ENCODE results near the gene ZNF860.
"Not testable (repeated sequence)": the region's sequence is repeated elsewhere in the genome, so short reads cannot be mapped to it uniquely, and the experiment has no call there.

Gene ZNF860

DNA sequence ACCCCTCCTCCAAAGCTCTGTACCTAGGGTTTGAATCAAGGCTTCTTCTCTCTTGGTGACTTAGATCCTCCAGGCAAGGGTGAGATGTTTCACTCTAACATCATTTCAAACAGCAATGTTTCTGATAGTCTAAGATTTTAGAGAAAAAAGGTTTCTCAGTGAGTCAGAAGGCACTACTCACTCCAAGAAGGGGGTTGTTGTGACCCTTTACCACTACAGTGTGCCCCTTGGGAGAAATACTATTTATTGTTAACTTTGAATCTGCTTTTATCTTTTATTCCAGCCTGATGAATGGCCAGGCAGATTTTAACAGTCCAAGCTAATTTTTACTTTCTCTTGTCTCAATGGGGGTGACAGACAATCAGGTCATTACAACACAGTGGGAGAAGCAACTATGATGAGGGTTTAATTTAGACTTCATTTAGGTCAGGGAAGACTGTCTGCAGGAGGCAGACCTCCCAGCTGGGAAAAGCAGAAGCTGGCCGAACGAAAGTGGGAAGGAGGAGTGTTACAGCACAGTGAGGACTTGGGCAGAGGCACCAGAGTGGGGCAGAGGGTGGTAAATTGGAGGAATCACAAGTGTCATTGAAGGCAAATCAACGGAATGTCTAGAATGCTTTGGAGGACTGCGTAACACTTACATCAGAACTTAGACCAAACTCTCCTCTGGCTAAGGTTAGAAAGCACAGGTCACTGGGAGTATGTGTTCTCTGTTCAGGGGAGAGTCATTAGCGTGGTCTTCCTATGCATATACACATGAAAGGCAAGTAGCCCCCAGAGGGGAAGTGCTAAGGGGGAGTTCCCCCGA is 21.2 kb downstream of the ZNF860 start:
- no peak for DNase-seq
- TF ChIP-seq, protein P1, sequence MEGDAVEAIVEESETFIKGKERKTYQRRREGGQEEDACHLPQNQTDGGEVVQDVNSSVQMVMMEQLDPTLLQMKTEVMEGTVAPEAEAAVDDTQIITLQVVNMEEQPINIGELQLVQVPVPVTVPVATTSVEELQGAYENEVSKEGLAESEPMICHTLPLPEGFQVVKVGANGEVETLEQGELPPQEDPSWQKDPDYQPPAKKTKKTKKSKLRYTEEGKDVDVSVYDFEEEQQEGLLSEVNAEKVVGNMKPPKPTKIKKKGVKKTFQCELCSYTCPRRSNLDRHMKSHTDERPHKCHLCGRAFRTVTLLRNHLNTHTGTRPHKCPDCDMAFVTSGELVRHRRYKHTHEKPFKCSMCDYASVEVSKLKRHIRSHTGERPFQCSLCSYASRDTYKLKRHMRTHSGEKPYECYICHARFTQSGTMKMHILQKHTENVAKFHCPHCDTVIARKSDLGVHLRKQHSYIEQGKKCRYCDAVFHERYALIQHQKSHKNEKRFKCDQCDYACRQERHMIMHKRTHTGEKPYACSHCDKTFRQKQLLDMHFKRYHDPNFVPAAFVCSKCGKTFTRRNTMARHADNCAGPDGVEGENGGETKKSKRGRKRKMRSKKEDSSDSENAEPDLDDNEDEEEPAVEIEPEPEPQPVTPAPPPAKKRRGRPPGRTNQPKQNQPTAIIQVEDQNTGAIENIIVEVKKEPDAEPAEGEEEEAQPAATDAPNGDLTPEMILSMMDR (IDR thresholded peaks at IDR 0.05), result no peak
- no peaks in the 10 kb centered on the region for H3K9me3 Mint-ChIP-seq
- peaks cover 5% of the 10 kb centered on the region for H3K27me3 Mint-ChIP-seq (ENCODE audit: low read depth, poor library complexity)
- H3K4me1 Mint-ChIP-seq, result peaks cover 26% of the 10 kb centered on the region
- no peak overlapping the region for H3K4me3 Mint-ChIP-seq
- H3K36me3 Mint-ChIP-seq (ENCODE audit: low read depth), result no peaks in the 10 kb centered on the region
- H3K27ac Mint-ChIP-seq, result no peak overlapping the region

DNA sequence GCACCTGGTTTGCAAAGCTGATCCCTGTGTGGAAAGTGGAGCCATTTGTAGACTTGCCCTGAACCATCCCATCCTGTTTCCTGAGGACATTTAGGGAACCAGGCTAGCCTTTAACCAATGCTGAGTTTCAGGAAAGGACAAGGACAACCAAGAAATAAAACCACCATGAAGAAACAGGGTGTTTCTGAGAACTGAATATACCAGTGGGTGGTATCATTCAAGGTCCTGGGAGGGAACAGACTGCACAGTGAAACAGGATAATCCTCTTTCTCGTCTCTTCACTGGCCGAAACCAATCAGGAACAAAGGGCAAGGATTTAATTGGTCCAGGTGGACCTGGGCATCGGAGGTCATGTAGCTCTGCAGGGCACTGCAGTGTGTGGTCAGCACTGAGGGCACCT is 21.8 kb downstream of the ZNF860 start:
- Mint-ChIP-seq H3K27ac (no peak overlapping the region), H3K4me1 (peaks cover 26% of the 10 kb centered on the region), H3K36me3 (ENCODE audit: low read depth) (no peaks in the 10 kb centered on the region), H3K27me3 (ENCODE audit: low read depth, poor library complexity) (peaks cover 5% of the 10 kb centered on the region), H3K4me3 (no peak overlapping the region), H3K9me3 (no peaks in the 10 kb centered on the region)
- DNase-seq, result no peak
- TF ChIP-seq, protein P1 (IDR thresholded peaks at IDR 0.05), result no peak

DNA sequence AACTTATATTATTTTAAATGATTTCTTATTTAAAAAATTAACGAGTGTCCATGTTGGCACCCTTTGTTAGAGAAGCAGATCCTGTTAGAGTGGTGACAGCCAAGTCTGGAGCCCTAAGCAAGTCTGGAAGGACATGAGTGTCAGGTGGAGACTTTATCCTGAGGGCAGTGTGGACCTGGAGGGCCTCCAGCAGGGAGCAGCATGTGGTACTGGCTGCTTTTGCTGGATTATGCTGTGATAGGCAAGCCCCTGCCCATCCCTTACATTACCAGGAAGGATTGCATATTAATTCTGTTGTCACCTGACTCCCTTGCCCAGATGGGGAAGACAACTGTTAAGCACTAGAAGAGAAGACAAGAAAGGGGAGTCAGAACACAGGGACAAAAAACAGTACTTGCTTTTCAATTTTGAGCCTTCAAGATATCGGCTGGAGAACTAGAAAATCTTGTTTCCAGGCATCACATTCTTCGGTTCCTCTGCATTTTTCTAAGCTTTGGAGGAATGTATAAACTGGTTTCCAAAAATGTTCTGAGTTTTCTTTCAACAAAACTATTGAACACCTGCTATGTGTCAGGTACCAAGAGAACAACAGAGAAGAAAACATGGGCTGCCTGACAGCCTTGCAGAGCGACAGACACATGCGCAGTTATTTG is 22.7 kb downstream of the ZNF860 start:
- H3K4me3 Mint-ChIP-seq, result no peak overlapping the region

DNA sequence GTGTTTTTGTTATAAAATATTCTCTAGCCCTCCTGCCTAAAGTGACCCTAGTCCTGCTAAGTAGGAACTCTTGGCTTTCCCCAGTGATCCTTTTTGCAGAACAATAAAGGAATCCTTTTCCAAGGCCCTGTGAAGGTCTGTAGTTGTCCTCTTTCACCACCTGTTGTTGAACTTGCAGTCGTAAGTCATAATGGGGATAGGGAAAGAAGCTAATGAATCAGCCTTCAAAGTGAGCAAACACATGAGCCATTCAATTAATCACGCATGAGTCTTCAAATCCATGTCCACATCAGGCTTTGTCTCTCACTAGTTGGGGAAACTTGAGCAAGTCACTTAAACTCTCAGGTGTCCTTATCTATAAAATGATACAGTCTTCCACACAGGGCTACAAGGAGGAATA is 27.6 kb downstream of the ZNF860 start:
- no peaks in the 10 kb centered on the region for H3K36me3 Mint-ChIP-seq (ENCODE audit: low read depth)
- peaks cover 6% of the 10 kb centered on the region for H3K4me1 Mint-ChIP-seq
- DNase-seq, result no peak
- no peak overlapping the region for H3K27ac Mint-ChIP-seq
- peaks cover 8% of the 10 kb centered on the region for H3K27me3 Mint-ChIP-seq (ENCODE audit: low read depth, poor library complexity)
- no peak overlapping the region for H3K4me3 Mint-ChIP-seq
- TF ChIP-seq, protein P1 (IDR thresholded peaks at IDR 0.05), result no peak
- peaks cover 27% of the 10 kb centered on the region for H3K9me3 Mint-ChIP-seq

More for the DNA sequence above, 22.7 kb downstream of the ZNF860 start:
- Mint-ChIP-seq H3K27me3 (ENCODE audit: low read depth, poor library complexity) (peaks cover 5% of the 10 kb centered on the region), H3K36me3 (ENCODE audit: low read depth) (no peaks in the 10 kb centered on the region), H3K4me1 (peaks cover 26% of the 10 kb centered on the region), H3K9me3 (no peaks in the 10 kb centered on the region), H3K27ac (no peak overlapping the region)
- TF ChIP-seq, protein P1 (IDR thresholded peaks at IDR 0.05), result no peak
- DNase-seq, result no peak

DNA sequence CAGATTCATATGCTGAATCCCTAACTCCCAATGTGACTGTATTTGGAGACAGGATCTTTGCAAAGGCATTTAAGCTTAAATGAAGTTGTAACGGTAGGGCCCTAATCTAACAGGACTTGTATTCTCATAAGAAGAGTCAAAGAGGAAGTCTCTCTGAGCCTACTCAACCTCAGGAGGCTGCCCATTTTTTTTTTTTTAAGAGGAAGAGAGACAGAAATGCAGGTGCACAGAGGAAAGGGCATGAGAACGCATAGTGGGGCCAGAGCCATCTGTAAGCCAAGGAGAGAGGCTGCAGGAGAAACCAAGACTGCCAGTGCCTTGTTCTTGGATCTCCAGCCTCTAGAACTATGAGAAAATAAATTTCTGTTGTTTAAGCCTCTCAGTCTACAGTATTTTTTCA is 28.4 kb downstream of the ZNF860 start:
- no peak overlapping the region for H3K27ac Mint-ChIP-seq

DNA sequence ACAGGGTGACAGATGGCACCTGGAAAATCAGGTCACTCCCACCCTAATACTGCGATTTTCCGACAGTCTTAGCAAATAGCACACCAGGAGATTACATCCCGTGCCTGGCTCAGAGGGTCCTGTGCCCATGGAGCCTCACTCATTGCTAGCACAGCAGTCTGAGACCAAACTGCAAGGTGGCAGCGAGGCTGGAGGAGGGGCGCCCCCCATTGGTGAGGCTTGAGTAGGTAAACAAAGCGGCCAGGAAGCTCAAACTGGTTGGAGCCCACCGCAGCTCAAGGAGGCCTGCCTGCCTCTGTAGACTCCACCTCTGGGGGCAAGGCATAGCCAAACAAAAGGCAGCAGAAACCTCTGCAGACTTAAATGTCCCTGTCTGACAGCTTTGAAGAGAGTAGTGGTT is 29.1 kb downstream of the ZNF860 start:
- H3K4me1 Mint-ChIP-seq; H3K36me3 Mint-ChIP-seq (ENCODE audit: low read depth); H3K27ac Mint-ChIP-seq; H3K4me3 Mint-ChIP-seq; DNase-seq; H3K27me3 Mint-ChIP-seq (ENCODE audit: low read depth, poor library complexity): not testable (repeated sequence)
- H3K9me3 Mint-ChIP-seq, result peaks cover 33% of the 10 kb centered on the region

More for the DNA sequence above, 28.4 kb downstream of the ZNF860 start:
- Mint-ChIP-seq H3K27me3 (ENCODE audit: low read depth, poor library complexity) (peaks cover 4% of the 10 kb centered on the region), H3K36me3 (ENCODE audit: low read depth) (no peaks in the 10 kb centered on the region), H3K4me1 (peaks cover 4% of the 10 kb centered on the region), H3K4me3 (no peak overlapping the region), H3K9me3 (peaks cover 31% of the 10 kb centered on the region)
- TF ChIP-seq, protein P1 (IDR thresholded peaks at IDR 0.05), result no peak
- DNase-seq, result no peak

DNA sequence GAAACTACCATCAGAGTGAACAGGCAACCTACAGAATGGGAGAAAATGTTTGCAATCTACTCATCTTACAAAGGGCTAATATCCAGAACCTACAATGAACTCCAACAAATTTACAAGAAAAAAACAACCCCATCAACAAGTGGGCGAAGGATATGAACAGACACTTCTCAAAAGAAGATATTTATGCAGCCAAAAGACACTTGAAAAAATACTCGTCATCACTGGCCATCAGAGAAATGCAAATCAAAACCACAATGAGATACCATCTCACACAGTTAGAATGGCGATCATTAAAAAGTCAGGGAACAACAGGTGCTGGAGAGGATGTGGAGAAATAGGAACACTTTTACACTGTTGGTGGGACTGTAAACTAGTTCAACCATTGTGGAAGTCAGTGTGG is 34.1 kb downstream of the ZNF860 start:
- not testable (repeated sequence) for H3K36me3 Mint-ChIP-seq (ENCODE audit: low read depth); DNase-seq; H3K27me3 Mint-ChIP-seq (ENCODE audit: low read depth, poor library complexity); H3K4me3 Mint-ChIP-seq
- peak overlapping the region; percentile 59 for H3K27ac Mint-ChIP-seq
- H3K9me3 Mint-ChIP-seq, result peaks cover 31% of the 10 kb centered on the region
- peaks cover 10% of the 10 kb centered on the region for H3K4me1 Mint-ChIP-seq

All from nephron progenitor cell (in vitro differentiated cells).